NT2/D1 (cell line): ENCODE measurements around the gene NCOA3.
"Not testable (repeated sequence)": the region's sequence is repeated elsewhere in the genome, so short reads cannot be mapped to it uniquely, and the experiment has no call there.

Experiments used
- DNase-seq: peaks from one replicate; pipeline ENCODE4 v3.0.0-alpha.2; 2011; ENCODE audit warnings: low read depth, low spot score
- H3K27me3 ChIP-seq: 2 replicates; pipeline ENCODE4 v1.6.0; 2011; ENCODE audit warnings: mild to moderate bottlenecking; ENCODE audit not compliant: insufficient read length, insufficient read depth
- H3K36me3 ChIP-seq: 2 replicates; pipeline ENCODE4 v1.6.1; 2011; ENCODE audit warnings: mild to moderate bottlenecking, low read length, mixed read lengths; ENCODE audit not compliant: insufficient read depth, insufficient read length
- H3K4me1 ChIP-seq: 2 replicates; pipeline ENCODE4 v1.5.1; 2011; ENCODE audit not compliant: insufficient read depth, insufficient read length
- H3K4me3 ChIP-seq: 2 replicates; pipeline ENCODE4 v1.5.1; 2011; ENCODE audit warnings: low read depth; ENCODE audit not compliant: insufficient read length
- H3K9ac ChIP-seq: 2 replicates; pipeline ENCODE4 v1.6.0; 2011; ENCODE audit warnings: low read depth; ENCODE audit not compliant: insufficient read length
- H3K9me3 ChIP-seq: 2 replicates; pipeline ENCODE4 v1.5.1; 2011; ENCODE audit warnings: mild to moderate bottlenecking, low read length; ENCODE audit not compliant: insufficient read depth
- SUZ12 ChIP-seq: IDR thresholded peaks from 2 replicates; pipeline ENCODE4 v1.6.1; 2011; ENCODE audit not compliant: insufficient read length, insufficient read depth; ENCODE audit errors: extremely low read depth
- YY1 ChIP-seq: IDR thresholded peaks from 2 replicates; pipeline ENCODE4 v1.6.1; 2011; ENCODE audit not compliant: insufficient read length, insufficient read depth
- ZNF274 ChIP-seq: IDR thresholded peaks from 2 replicates; pipeline ENCODE4 v1.6.1; 2011; ENCODE audit warnings: mild to moderate bottlenecking, low read depth, low read length

NCOA3 gene

DNA sequence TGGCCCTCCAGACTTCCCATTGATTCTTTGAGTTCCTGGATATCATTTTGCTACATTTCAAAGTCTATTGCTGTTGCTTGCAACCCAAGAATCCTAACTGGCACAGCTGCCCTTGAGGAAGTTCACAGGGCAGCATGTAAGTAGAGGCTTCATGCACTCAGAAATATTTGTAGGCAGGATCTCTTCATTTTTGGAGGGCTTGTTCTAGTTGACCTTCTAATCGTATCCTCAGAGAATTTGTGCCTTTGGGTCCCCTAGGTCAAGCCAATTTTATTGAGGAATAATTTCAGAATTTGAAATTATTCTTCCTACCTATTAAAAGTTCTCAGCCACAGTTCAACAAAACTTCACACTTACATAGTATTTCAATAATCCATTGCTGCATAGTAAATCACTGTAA, 5.6 kb upstream of the NCOA3 start:
- no peak overlapping the region for H3K4me3 ChIP-seq
- DNase-seq = no peak
- H3K27me3 ChIP-seq = no peaks in the 10 kb centered on the region
- no peak for TF ChIP-seq ZNF274
- TF ChIP-seq SUZ12 = no peak
- TF ChIP-seq YY1 = no peak
- no peaks in the 10 kb centered on the region for H3K9me3 ChIP-seq
- no peaks in the 10 kb centered on the region for H3K36me3 ChIP-seq
- H3K4me1 ChIP-seq = no peaks in the 10 kb centered on the region
- H3K9ac ChIP-seq = no peak overlapping the region

DNA sequence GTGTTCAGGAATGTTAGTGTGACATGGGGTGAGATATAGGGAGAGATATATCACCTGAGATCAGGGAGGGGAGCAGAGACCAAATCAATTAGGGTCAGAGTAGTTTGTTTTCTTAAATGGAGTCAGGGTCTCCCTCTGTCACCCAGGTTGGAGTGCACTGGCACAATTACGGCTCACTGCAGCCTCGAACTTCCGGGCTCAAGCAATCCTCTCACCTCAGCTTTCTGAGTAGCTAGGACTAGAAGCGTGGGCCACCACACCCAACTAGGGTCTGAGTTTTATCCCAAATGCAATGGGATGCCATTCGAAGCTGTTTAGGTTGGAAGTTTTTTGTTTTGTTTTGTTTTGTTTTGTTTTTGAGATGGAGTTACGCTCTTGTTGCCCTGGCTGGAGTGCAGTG, 3.1 kb upstream of the NCOA3 start:
- H3K4me3 ChIP-seq = no peak overlapping the region
- no peaks in the 10 kb centered on the region for H3K4me1 ChIP-seq
- TF ChIP-seq ZNF274 (no peak), SUZ12 (no peak), YY1 (no peak)
- DNase-seq = no peak
- no peaks in the 10 kb centered on the region for H3K36me3 ChIP-seq
- H3K27me3 ChIP-seq = no peaks in the 10 kb centered on the region
- no peak overlapping the region for H3K9ac ChIP-seq
- no peaks in the 10 kb centered on the region for H3K9me3 ChIP-seq

DNA sequence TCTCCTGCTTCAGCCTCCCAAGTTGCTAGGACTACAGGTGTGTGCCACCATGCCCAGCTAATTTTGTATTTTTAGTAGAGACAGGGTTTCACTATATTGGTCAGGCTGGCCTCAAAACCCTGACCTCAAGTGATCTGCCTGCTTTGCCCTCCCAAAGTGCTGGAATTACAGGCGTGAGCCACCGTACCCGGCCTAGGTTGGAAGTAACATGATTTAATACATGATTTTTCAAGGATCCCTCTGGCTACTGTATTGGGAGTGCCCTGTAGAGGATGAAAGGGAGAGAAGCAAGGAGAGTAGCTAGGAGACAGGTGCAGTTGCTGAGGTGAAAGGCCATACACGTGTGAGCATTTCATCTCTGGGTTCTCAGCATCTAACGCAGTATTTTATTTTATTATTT, 2.6 kb upstream of the NCOA3 start:
- H3K4me1 ChIP-seq = no peaks in the 10 kb centered on the region
- no peaks in the 10 kb centered on the region for H3K27me3 ChIP-seq
- H3K9ac ChIP-seq = no peak overlapping the region
- no peak for DNase-seq
- no peaks in the 10 kb centered on the region for H3K36me3 ChIP-seq
- no peak overlapping the region for H3K4me3 ChIP-seq
- TF ChIP-seq SUZ12 (no peak), YY1 (no peak), ZNF274 (no peak)
- no peaks in the 10 kb centered on the region for H3K9me3 ChIP-seq

DNA sequence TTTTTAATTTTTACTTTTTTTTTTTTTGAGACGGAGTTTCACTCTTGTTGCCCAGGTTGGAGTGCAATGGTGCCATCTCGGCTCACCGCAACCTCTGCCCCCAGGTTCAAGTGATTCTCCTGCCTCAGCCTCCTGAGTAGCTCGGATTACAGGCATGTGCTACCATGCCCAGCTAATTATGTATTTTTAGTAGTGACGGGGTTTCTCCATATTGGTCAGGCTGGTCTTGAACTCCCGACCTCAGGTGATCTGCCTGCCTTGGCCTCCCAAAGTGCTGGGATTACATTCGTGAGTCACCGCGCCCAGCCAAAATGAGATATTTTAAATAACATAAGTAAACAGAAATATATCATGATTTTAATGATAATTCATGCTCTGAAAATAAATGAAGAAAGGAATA, 1.6 kb upstream of the NCOA3 start:
- H3K36me3 ChIP-seq, H3K9me3 ChIP-seq, H3K9ac ChIP-seq, H3K4me1 ChIP-seq, H3K4me3 ChIP-seq, H3K27me3 ChIP-seq, DNase-seq: not testable (repeated sequence)

DNA sequence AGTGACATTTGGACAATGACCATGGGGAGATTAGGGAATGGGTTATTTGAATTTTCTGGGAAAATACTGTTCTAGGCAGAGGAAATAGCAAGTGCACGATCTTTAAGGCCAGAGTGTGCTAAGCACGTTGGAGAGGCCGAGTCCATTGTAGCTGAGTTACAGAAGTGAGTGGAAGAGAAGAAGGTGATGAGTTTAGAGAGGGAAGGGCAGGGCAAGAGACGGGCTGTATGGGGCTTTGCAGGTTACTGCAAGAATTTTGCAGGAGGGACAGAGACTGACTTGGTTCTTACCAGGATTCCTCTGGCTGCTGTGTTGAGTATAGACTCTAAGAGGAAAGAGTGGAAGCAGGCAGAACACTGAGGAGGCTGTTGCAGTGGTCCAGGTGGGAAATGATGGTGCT, 1.1 kb upstream of the NCOA3 start:
- no peak for DNase-seq
- no peaks in the 10 kb centered on the region for H3K36me3 ChIP-seq
- peak overlapping the region; percentile 72 for H3K4me3 ChIP-seq
- no peaks in the 10 kb centered on the region for H3K4me1 ChIP-seq
- H3K27me3 ChIP-seq = no peaks in the 10 kb centered on the region
- TF ChIP-seq SUZ12 = no peak
- TF ChIP-seq ZNF274 = no peak
- TF ChIP-seq YY1 = no peak
- no peaks in the 10 kb centered on the region for H3K9me3 ChIP-seq
- H3K9ac ChIP-seq = no peak overlapping the region

DNA sequence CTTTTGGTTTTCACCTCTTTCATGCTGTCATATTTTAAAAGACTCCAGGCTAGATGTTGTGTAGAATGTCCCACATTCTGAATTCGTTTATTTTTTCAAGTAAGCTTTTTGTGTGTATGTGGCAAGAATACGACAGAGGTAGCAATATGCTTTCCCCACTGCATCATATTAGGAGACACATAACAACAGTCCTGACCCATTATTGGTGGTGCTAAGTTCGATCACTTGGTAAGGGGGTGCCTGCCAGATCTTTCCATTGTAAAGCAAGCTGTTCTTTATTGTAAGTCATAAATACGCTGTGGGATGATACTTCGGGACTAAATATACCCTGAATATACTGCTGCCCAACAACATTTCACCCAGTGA, 588 bp upstream of the NCOA3 start:
- peak overlapping the region; percentile 72 for H3K4me3 ChIP-seq
- no peaks in the 10 kb centered on the region for H3K9me3 ChIP-seq
- H3K9ac ChIP-seq = peak overlapping the region; percentile 83
- H3K4me1 ChIP-seq = no peaks in the 10 kb centered on the region
- H3K27me3 ChIP-seq = no peaks in the 10 kb centered on the region
- H3K36me3 ChIP-seq = no peaks in the 10 kb centered on the region
- DNase-seq = no peak
- TF ChIP-seq ZNF274 (no peak), SUZ12 (no peak), YY1 (no peak)

DNA sequence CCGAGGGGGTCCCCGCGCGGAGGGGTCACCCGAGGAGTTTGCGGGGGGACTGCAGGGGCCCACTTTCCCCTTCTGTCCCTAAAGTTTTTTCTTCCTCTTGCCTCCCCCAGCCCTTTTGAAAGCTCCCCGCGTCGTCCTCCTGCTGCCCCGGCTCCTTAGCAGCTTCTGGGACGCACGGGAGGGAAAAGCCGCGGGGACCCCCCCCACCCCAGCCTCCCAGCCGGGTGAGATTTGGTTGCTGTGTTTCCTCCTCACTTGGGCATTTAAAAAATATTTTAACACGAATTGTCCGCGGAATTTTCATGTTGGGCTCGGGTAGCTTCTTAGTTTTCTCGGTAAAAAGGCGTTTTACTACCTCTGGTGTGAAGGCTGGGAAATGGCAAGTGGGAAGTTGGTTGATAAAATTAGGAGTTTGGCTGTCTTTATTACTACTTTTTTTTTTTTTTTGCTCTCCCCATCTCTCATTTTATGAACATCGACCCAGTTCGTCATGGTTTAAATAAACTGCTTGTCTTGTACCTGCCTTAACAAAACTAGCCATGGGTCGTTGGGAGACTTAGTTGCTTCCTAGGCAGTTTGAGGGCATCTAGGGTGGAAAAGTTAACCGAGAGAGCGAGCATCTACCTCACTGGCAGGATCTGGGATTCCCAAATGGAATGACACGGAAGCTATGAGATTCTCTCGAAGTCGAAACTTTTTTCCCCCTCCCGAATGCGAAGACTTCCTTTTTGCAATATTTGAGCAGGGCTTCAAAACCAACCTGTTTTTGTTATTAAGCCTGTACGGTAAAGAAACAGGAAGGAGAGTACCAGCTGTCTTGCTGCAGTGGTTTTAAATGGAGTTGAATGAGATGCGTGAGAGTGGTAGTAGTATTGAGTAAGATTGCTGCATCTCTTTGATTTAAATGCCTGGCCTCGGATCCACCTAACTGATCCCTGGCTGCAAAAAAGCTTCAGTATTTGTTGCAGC, 868 bp downstream of the NCOA3 start:
- Histone ChIP-seq H3K9me3 (no peaks in the 10 kb centered on the region), H3K4me1 (no peaks in the 10 kb centered on the region), H3K9ac (peak overlapping the region; percentile 96), H3K4me3 (peak overlapping the region; percentile 72), H3K27me3 (no peaks in the 10 kb centered on the region), H3K36me3 (no peaks in the 10 kb centered on the region)
- no peak for DNase-seq
- TF ChIP-seq SUZ12 = no peak
- no peak for TF ChIP-seq YY1
- TF ChIP-seq ZNF274 = no peak
